Nephron (organoid): ENCODE data around the gene SOHLH1.

Source experiments
- H3K27ac Mint-ChIP-seq, 3 experiments: 2 replicates each; pipeline ENCODE4 v1.8.0; 2020; ENCODE audit warnings: mixed read lengths in 3 of 3, mild to moderate bottlenecking in 2 of 3, moderate library complexity in 1 of 3
- H3K27me3 Mint-ChIP-seq: 2 replicates; pipeline ENCODE4 v1.8.0; 2021; ENCODE audit warnings: low read depth, mild to moderate bottlenecking, moderate library complexity, mixed read lengths
- H3K36me3 Mint-ChIP-seq: 2 replicates; pipeline ENCODE4 v1.8.0; 2020; ENCODE audit warnings: low read depth, mixed read lengths
- H3K4me1 Mint-ChIP-seq: 2 replicates; pipeline ENCODE4 v1.8.0; 2020; ENCODE audit warnings: mixed read lengths
- H3K4me3 Mint-ChIP-seq, 3 experiments: 2 replicates each; pipeline ENCODE4 v1.8.0; 2020; ENCODE audit warnings: mild to moderate bottlenecking in 3 of 3, mixed read lengths in 3 of 3, moderate library complexity in 2 of 3
- H3K9me3 Mint-ChIP-seq: 2 replicates; pipeline ENCODE4 v1.8.0; 2020; ENCODE audit warnings: mixed read lengths
- TF ChIP-seq, protein P1 (sequence below), 3 experiments: fragments of 200-600 bp; sonication (generic); IDR thresholded peaks; one replicate each; pipeline ENCODE4 v1.5.0; 2021; ENCODE audit warnings: antibody characterized with exemption in 3 of 3; ENCODE audit not compliant: unreplicated experiment in 3 of 3

SOHLH1 gene

DNA sequence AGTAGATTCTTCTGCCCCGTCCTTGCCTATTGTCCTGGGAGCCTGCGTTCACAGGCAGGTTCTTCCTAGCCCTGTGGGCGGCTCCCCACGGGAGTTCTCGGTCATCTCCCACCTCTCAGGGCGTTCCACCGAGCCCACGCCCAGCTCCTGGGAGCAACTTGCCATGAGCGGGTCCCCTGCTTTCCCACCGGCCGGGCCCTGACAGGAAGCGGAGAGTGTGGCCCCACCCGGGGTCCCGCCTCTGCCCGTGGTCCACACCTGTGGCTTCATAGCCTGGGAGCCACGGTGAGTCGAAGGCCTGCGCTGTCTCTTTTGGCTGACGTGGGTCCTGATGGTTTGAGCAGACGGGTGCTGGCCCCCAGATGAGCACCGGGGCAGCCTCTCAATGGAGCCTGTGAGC lies 45.9 kb upstream of the SOHLH1 start:
- Mint-ChIP-seq H3K27ac (no peak overlapping the region), H3K36me3 (no peaks in the 10 kb centered on the region), H3K4me3 (no peak overlapping the region), H3K9me3 (no peaks in the 10 kb centered on the region), H3K27me3 (peaks cover 1% of the 10 kb centered on the region), H3K4me1 (no peaks in the 10 kb centered on the region)
- TF ChIP-seq, protein P1, sequence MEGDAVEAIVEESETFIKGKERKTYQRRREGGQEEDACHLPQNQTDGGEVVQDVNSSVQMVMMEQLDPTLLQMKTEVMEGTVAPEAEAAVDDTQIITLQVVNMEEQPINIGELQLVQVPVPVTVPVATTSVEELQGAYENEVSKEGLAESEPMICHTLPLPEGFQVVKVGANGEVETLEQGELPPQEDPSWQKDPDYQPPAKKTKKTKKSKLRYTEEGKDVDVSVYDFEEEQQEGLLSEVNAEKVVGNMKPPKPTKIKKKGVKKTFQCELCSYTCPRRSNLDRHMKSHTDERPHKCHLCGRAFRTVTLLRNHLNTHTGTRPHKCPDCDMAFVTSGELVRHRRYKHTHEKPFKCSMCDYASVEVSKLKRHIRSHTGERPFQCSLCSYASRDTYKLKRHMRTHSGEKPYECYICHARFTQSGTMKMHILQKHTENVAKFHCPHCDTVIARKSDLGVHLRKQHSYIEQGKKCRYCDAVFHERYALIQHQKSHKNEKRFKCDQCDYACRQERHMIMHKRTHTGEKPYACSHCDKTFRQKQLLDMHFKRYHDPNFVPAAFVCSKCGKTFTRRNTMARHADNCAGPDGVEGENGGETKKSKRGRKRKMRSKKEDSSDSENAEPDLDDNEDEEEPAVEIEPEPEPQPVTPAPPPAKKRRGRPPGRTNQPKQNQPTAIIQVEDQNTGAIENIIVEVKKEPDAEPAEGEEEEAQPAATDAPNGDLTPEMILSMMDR (IDR thresholded peaks at IDR 0.05; ENCODE audit: unreplicated experiment in 3 of 3) = no peak

DNA sequence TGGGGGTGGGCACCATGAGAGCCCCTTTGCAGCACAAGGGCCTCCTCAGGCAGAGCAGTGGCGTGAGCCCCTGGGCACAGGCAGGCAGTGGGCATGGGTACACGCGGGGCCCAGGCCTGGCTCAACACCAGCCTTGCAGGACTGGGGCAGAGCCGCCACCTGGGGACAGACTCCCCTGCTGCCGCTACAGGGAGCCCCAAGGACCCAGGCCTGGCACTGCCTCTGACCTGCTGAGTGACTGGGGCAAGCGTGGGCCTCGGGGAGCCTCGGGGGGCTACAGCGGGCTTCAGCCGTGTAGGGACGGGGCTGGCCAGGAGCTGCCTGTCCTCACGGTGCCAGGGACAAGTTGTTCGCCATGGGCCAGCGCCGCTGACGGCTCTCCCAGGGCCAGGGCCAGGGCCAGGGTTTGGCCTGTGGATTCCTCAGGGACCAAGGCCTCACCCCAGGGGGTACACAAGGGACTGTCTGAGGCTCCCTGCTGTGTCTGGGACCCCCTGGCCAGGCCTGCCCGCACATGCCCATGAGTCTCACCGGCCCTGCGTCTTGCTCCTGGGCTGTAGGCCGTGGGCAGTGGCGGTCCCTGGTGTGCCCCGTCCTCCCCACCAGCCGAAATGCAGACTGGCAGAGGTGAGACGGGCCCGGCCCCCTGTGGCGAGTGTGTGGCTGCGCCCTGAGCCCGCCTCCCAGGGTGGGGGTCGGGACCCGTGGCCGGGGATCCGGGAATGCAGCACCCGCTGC lies 45.2 kb upstream of the SOHLH1 start:
- Mint-ChIP-seq H3K27ac (no peak overlapping the region), H3K27me3 (peaks cover 6% of the 10 kb centered on the region), H3K36me3 (no peaks in the 10 kb centered on the region), H3K4me1 (no peaks in the 10 kb centered on the region), H3K4me3 (no peak overlapping the region), H3K9me3 (no peaks in the 10 kb centered on the region)
- TF ChIP-seq, protein P1 (IDR thresholded peaks at IDR 0.05; ENCODE audit: unreplicated experiment in 3 of 3) = no peak

DNA sequence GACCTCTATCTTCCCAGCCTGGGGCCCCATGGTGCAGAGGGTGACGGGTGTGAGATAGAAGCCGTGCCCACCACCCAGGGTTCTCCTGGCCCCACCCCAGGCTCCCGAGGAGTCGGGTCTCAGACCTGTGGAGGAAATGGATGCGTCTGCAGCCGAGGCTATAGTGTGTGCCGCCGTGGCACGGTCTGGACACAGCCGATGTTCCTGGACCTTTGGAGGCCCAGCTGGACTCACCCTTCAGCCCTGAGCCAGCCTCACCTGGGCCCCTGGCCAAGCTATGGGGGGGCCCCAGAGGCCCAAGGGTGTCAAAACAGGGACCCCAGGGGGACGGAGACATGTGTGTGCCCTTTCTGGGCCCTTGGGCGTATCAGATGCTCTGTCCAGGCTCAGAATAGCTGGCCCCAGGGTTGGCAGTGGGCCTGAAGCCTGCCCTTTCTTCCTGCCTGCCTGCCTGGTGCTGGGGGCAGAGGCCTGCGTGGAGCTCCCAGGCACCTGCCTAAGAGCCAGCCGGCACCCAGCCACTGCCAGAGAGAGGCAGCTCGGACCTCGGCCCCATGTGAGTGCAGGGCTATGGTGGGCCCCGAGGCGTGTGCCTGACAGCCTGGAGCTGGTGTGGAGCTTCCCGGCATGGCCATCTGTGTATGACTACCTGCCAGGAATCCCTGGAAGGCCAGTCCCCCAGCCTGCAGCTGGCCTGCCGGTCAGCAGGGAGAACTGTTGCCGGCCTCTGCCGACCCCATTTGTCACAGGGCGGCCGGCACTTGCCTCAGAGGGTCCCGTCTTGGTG lies 44.5 kb upstream of the SOHLH1 start:
- H3K27me3 Mint-ChIP-seq = peaks cover 11% of the 10 kb centered on the region
- H3K36me3 Mint-ChIP-seq = no peaks in the 10 kb centered on the region
- TF ChIP-seq, protein P1 (IDR thresholded peaks at IDR 0.05; ENCODE audit: unreplicated experiment in 3 of 3) = no peak
- no peak overlapping the region for H3K4me3 Mint-ChIP-seq
- no peak overlapping the region for H3K27ac Mint-ChIP-seq
- H3K9me3 Mint-ChIP-seq = no peaks in the 10 kb centered on the region
- no peaks in the 10 kb centered on the region for H3K4me1 Mint-ChIP-seq

DNA sequence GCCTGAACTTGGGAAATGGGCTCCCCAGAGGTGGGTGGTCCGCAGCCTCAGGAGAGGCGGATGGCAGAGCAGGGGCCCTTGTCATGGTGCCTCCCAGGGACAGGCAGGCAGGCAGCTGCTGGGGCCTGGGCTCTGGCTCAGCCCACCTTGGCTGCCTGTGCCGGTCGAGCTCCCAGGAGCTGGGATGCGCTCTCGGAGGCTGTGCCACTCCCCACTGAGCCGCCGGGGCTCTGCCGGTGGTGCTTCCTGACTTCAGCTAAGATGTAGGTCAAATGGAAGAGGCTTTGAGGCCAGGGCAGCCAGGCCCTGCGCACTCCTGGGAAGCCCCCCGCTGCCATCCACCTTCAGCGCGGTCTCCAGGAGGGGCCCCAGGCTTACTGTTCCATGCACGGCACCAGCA lies 43.7 kb upstream of the SOHLH1 start:
- Mint-ChIP-seq H3K4me1 (no peaks in the 10 kb centered on the region), H3K27me3 (peaks cover 18% of the 10 kb centered on the region), H3K4me3 (no peak overlapping the region), H3K9me3 (no peaks in the 10 kb centered on the region), H3K36me3 (no peaks in the 10 kb centered on the region), H3K27ac (no peak overlapping the region)
- TF ChIP-seq, protein P1 (IDR thresholded peaks at IDR 0.05; ENCODE audit: unreplicated experiment in 3 of 3) = no peak

DNA sequence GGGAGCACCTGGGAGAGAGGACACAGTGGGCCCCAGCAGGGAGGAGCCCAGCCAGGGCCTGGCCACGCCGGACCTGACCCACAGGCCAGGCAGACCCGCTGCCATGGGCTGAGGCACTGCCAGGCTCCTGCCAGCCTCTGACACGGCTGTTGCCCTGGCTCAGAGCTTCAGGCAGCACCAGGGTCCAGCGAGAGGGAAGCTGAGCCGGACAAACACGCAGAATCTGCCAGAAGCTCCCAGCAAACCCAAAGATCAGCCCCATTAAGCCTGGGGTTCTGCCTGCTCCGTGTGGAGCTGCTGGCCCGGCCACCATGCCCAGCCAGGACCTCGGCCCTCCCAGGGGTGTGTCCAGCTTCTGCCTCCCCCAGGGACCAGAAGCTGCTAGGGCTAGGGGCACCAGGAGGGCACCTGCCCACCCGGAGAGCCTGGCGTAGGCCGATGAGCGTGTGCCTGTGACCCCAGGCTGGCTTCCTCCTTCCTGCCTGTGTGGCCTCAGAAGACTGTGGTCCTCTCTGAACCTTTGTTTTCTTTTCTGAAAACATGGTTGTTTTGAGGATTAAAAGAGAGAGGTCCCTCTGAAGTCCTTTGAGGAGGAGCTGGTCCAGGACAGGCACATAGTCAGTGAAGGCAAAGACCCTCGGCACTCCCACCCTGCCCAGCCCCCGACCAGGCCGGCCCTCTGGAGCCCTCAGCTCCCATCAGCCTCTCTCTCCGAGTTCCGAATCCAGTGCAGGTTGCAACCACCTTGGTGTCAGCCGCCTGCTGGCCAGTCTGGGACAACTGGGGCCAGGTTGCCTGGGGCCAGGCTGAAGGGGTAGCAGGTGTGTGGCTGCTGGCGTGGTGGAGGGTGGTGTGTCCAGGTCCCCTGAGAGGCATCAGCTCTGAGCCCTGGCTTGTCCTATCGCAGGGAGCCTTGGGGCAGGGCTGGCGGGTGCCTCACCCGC lies 42.3 kb upstream of the SOHLH1 start:
- Mint-ChIP-seq H3K4me3 (no peak overlapping the region), H3K4me1 (no peaks in the 10 kb centered on the region), H3K9me3 (no peaks in the 10 kb centered on the region), H3K36me3 (no peaks in the 10 kb centered on the region), H3K27ac (no peak overlapping the region), H3K27me3 (peaks cover 27% of the 10 kb centered on the region)
- TF ChIP-seq, protein P1 (IDR thresholded peaks at IDR 0.05; ENCODE audit: unreplicated experiment in 3 of 3) = no peak
